GM12878 (cell line): ENCODE measurements around the gene PTPN18. TPM values are rescaled to one million over a fixed set of nuclear protein-coding genes. Genes with fewer than 3 reads are reported as not detected.

Source experiments
- ATAC-seq: fragments of 200-7000 bp; cut with Tn5 transposase; 3 replicates; pipeline ENCODE4 v1.9.1; 2020; ENCODE audit warnings: mild to moderate bottlenecking, moderate library complexity
- BruUV-seq: library from RNA; stranded (reverse); fragments of 400-500 nt; replicated peaks from 2 replicates; lab custom pipeline; 2021; lab: Mats Ljungman, UMichigan
- CTCF ChIA-PET: fragments of 300-600 bp; sonication (Branson Sonifier 250); formaldehyde crosslinking; extraction: SDS; loops from one replicate; lab custom pipeline; 2021; ENCODE audit warnings: inconsistent platforms; lab: Yijun Ruan, JAX
- POLR2A ChIA-PET: fragments of 350-600 bp; formaldehyde crosslinking; extraction: SDS; loops from one replicate; lab custom pipeline; 2021; ENCODE audit warnings: inconsistent platforms; lab: Charles Lee
- RAD21 ChIA-PET: fragments of 300-600 bp; sonication (Branson Sonifier 250); formaldehyde crosslinking; loops from one replicate; lab custom pipeline; 2023; ENCODE audit warnings: antibody characterized with exemption; ENCODE audit not compliant: unreplicated experiment; lab: Charles Lee
- SMC1A ChIA-PET: fragments of 300-600 bp; sonication (Branson Sonifier 250); formaldehyde crosslinking; loops from one replicate; lab custom pipeline; 2023; ENCODE audit not compliant: unreplicated experiment, uncharacterized antibody; lab: Charles Lee
- DNase-seq: peaks from one replicate; pipeline ENCODE4 v3.0.0-alpha.2; 2011; ENCODE audit warnings: low read depth, low spot score
- FAIRE-seq: peaks from 3 replicates; lab custom pipeline; 2011; peaks lifted over from hg19 to GRCh38; lab: Jason Lieb, UNC
- H2AFZ ChIP-seq: 2 replicates; pipeline ENCODE4 v1.6.0; 2011; ENCODE audit warnings: low read depth, low read length, control low read depth; ENCODE audit not compliant: control insufficient read depth
- H3K27ac ChIP-seq: 2 replicates; pipeline ENCODE4 v1.5.1; 2011; ENCODE audit warnings: control low read depth; ENCODE audit not compliant: control insufficient read depth, insufficient read depth
- H3K27me3 ChIP-seq, 2 experiments: replicated peaks in 1 of 2; 2 replicates each; pipeline versions ENCODE4 v1.6.0 to v1.6.1; 2011; ENCODE audit warnings: low read length in 1 of 2; ENCODE audit not compliant: control insufficient read depth in 2 of 2, insufficient read depth in 2 of 2
- H3K36me3 ChIP-seq, 2 experiments: 2 replicates each; pipeline ENCODE4 v1.5.1; 2011; ENCODE audit warnings: low read length in 1 of 2; ENCODE audit not compliant: control insufficient read depth in 2 of 2, insufficient read depth in 2 of 2
- H3K4me1 ChIP-seq: 2 replicates; pipeline ENCODE4 v1.6.1; 2011; ENCODE audit warnings: mild to moderate bottlenecking, low read length, moderate library complexity, mixed read lengths; ENCODE audit not compliant: control insufficient read depth, insufficient read depth
- H3K4me2 ChIP-seq: 2 replicates; pipeline ENCODE4 v1.6.0; 2011; ENCODE audit warnings: control low read depth; ENCODE audit not compliant: control insufficient read depth, insufficient read depth
- H3K4me3 ChIP-seq: fragments of 200-600 bp; sonication (generic); 2 replicates; pipeline ENCODE4 v1.5.1; 2016
- H3K79me2 ChIP-seq: 2 replicates; pipeline ENCODE4 v1.6.0; 2011; ENCODE audit warnings: low read length; ENCODE audit not compliant: control insufficient read depth, insufficient read depth
- H3K9ac ChIP-seq: 2 replicates; pipeline ENCODE4 v1.8.0; 2011; ENCODE audit warnings: low read length, control low read depth, mixed read lengths; ENCODE audit not compliant: control insufficient read depth, insufficient read depth
- H3K9me3 ChIP-seq: replicated peaks from 3 replicates; pipeline ENCODE4 v1.5.1; 2011; ENCODE audit warnings: mild to moderate bottlenecking, low read length; ENCODE audit not compliant: control insufficient read depth, insufficient read depth
- H4K20me1 ChIP-seq: 2 replicates; pipeline ENCODE4 v1.6.0; 2011; ENCODE audit not compliant: control insufficient read depth, insufficient read depth
- IKZF1 ChIP-seq: fragments of 450-650 bp; conservative IDR thresholded peaks from 2 replicates; pipeline ENCODE4 v1.6.1; 2017; ENCODE audit warnings: antibody characterized with exemption, mild to moderate bottlenecking
- PKNOX1 ChIP-seq: fragments of 450-650 bp; IDR thresholded peaks from 2 replicates; pipeline ENCODE4 v1.6.1; 2016; ENCODE audit warnings: mild to moderate bottlenecking
- POLR2A ChIP-seq: IDR thresholded peaks from 2 replicates; pipeline ENCODE4 v1.6.1; 2011; ENCODE audit warnings: low read depth, mild to moderate bottlenecking, low read length
- PRDM15 ChIP-seq: fragments of 450-650 bp; formaldehyde crosslinking; IDR thresholded peaks from 2 replicates; pipeline ENCODE4 v1.4.0; 2020; ENCODE audit warnings: mild to moderate bottlenecking, moderate library complexity
- SMARCA5 ChIP-seq: fragments of 450-650 bp; IDR thresholded peaks from 2 replicates; pipeline ENCODE4 v1.6.1; 2017; ENCODE audit warnings: mild to moderate bottlenecking
- WGBS: methylation state at CpG from one replicate; pipeline ENCODE4 v1.1.6; 2016; ENCODE audit warnings: low lambda C conversion rate; ENCODE audit not compliant: insufficient replicate concordance, insufficient coverage; ENCODE audit errors: missing lambda C conversion rate; 5-methylcytosine and 5-hydroxymethylcytosine counted together
- in situ Hi-C: fragments of 300-500 bp; cut with MboI; formaldehyde crosslinking; loops from 9 replicates; pipeline ENCODE4 v1.14.3; 2018; ENCODE audit warnings: mixed read lengths
- intact Hi-C: fragments of 100-400 bp; cut with micrococcal nuclease; formaldehyde crosslinking; loops from one replicate; pipeline ENCODE4 v1.14.2; 2022; ENCODE audit not compliant: unreplicated experiment
- polyA plus RNA-seq, 11 experiments: library from polyadenylated mRNA; depleted of rRNA in 4 of 11; unstranded in 6 of 11; stranded (reverse) in 5 of 11; fragments of >200 nt; fragmentation: Nextera tagmentation in 4 of 11; fragmentation: Illumina TruSeq in 1 of 11; extraction: Ambion mirVana in 4 of 11; extraction: Trizol in 1 of 11; gene quantifications; 1 replicate in 1 of 11; 2 replicates in 10 of 11; pipeline versions ENCODE4 v1.2.1 to v1.2.3, GENCODE V29; 2011 to 2016; ENCODE audit warnings: inconsistent platforms in 2 of 11, missing spikeins in 2 of 11, low read depth in 1 of 11
- total RNA-seq, 4 experiments: library from RNA; depleted of rRNA in 3 of 4; stranded (reverse); fragments of >200 nt in 3 of 4; fragmentation: Illumina TruSeq in 1 of 4; extraction: Trizol in 1 of 4; gene quantifications; 2 replicates each; pipeline versions ENCODE4 v1.2.1 to v1.2.3, GENCODE V29; 2013 to 2021

The PTPN18 gene
- total and polyA plus RNA-seq, 10 of the 15 experiments (the other 5 are each of a cell fraction or from before 2014, with no cell fraction given), result 14.8 to 89.9 (median 43.4) TPM

- no peaks in the 10 kb centered on the region for H4K20me1 ChIP-seq
- POLR2A ChIA-PET, result interaction anchor here (0.6 to 2.8 kb wide), 5 partner anchors 9 to 33 kb away, joined by 3 to 25 read pairs (median 4); partner anchors contain the start of gene IMP4
- H3K27me3 ChIP-seq, result no peaks in the 10 kb centered on the region
- 2% methylated on average over 7 of the region's 7 CpGs for WGBS
- no peaks in the 10 kb centered on the region for H3K9me3 ChIP-seq
- no peak overlapping the region for H3K4me3 ChIP-seq
- intact Hi-C loops (no loop called here), in situ Hi-C loops (no loop called here)
- peaks cover 2 to 3% of the 10 kb centered on the region in 2 experiments; a peak in 2 of 4 replicates for H3K36me3 ChIP-seq
- no peak overlapping the region for H2AFZ ChIP-seq
- 0 out of 2 replicates have a peak, but pooled peaks have one; percentile 34 for TF ChIP-seq POLR2A
- peak; percentile 30; the same call in 1 of the 2 replicates for TF ChIP-seq IKZF1
- TF ChIP-seq PKNOX1, result peak; percentile 87
- TF ChIP-seq PRDM15, result no peak
- no peak for TF ChIP-seq SMARCA5
- TF ChIP-seq, all 136 proteins: peak for 3
- peaks cover 29% of the 10 kb centered on the region for H3K4me1 ChIP-seq
- peak overlapping the region; percentile 39 for H3K27ac ChIP-seq
- peak; percentile 12 for ATAC-seq
- BruUV-seq, result no TSS peak
- RAD21 ChIA-PET, result interaction anchor here (1.0 to 3.1 kb wide), 3 partner anchors 9 to 21 kb away, joined by 3 to 14 read pairs (median 4); partner anchors contain the start of gene IMP4
- H3K4me2 ChIP-seq, result peak overlapping the region; percentile 36; the same call in 1 of the 2 replicates
- SMC1A ChIA-PET, result interaction anchor here (0.7 to 2.6 kb wide), 5 partner anchors 10 to 34 kb away, joined by 3 to 14 read pairs (median 4); partner anchors contain the start of gene IMP4
- peaks cover 1% of the 10 kb centered on the region; the same call in 1 of the 2 replicates for H3K79me2 ChIP-seq
- CTCF ChIA-PET, result interaction anchor here (1.1 to 2.2 kb wide), 4 partner anchors 9 to 76 kb away, joined by 3 to 12 read pairs (median 4); partner anchors contain the start of gene IMP4
- FAIRE-seq, result no peak
- H3K9ac ChIP-seq, result peak overlapping the region; percentile 21; the same call in 1 of the 2 replicates
- no peak for DNase-seq
Observed at GRCh38 chr2:130351711-130352110, 4.1 kb upstream of the PTPN18 start.
